Neuron (in vitro differentiated cells): ENCODE results near the gene PREX1.

Experiments used
- H2AFZ ChIP-seq: one replicate; pipeline ENCODE4 v1.6.1; 2013; ENCODE audit warnings: low read depth, mild to moderate bottlenecking, inconsistent platforms, low read length, moderate library complexity
- H3K27me3 ChIP-seq: one replicate; pipeline ENCODE4 v1.6.1; 2013; ENCODE audit warnings: low read length; ENCODE audit not compliant: insufficient read depth
- H3K36me3 ChIP-seq: one replicate; pipeline ENCODE4 v1.6.1; 2013; ENCODE audit warnings: low read length; ENCODE audit not compliant: insufficient read depth
- H3K4me1 ChIP-seq: one replicate; pipeline ENCODE4 v1.6.1; 2013; ENCODE audit warnings: low read length; ENCODE audit not compliant: insufficient read depth
- H3K4me3 ChIP-seq: 2 replicates; pipeline ENCODE4 v1.5.1; 2013; ENCODE audit warnings: mild to moderate bottlenecking, low read length, moderate library complexity
- H3K9me3 ChIP-seq: one replicate; pipeline ENCODE4 v1.6.1; 2013; ENCODE audit warnings: low read length

Gene PREX1

DNA sequence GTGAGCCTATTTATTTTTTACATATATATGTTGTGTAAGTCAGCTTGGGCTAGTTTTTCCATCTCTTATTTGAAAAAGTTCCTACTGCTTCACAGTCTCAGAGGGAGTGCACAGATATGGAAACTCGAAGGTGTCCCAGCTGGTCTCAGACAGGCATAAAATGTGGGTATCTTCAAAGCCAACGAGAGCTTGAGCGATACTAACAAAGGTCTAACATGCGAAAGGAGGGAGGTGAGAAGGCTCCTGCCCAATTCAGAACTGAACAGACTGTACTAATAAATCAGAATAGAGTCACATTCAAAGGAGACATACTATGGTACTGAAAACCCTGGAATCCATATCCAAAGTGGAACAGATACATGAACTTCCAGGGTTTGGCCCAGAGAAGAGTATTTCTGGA lies 113.0 kb downstream of the PREX1 start:
- H3K27me3 ChIP-seq: no peaks in the 10 kb centered on the region
- no peaks in the 10 kb centered on the region for H3K4me1 ChIP-seq
- H3K4me3 ChIP-seq: no peak overlapping the region
- no peak overlapping the region for H2AFZ ChIP-seq
- peaks cover 2% of the 10 kb centered on the region for H3K36me3 ChIP-seq
- H3K9me3 ChIP-seq: no peaks in the 10 kb centered on the region

DNA sequence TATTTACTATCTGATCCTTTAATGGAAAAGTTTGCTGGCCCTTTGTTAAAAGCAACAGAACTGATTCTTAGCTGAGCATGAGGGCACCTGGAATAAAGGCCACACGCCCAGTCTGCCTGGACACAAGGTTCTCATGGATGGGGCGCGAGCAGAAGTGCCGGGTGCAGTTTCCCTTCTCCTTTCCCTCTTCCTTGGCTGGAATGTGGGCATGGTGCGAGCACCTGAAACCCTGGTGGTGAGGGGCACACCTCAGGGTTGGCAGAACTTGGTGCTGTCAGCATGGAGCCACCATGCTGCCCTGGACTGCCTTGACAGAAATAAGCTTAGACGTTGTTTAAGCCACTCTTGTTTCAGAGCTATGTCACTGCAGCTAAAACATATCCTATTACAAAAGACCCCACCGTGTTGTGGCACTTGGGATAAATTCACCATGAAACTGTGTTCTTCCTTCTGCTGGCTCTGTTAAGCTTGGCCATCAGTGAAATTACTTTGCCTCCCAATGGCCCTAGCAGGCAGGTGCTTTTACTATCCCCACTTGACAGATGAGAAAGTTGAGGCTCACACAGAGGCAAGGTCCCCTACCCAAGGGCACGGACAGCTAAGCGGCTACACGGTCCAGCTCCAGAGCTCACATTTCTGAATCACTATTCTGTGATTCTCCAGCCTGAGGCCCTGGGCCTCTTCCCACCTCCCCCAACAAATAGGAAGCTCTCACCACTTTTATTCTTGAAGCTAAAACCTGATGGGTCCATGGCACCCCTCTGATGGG lies 115.9 kb downstream of the PREX1 start:
- H2AFZ ChIP-seq: no peak overlapping the region
- no peaks in the 10 kb centered on the region for H3K4me1 ChIP-seq
- no peaks in the 10 kb centered on the region for H3K27me3 ChIP-seq
- no peak overlapping the region for H3K4me3 ChIP-seq
- peaks cover 6% of the 10 kb centered on the region for H3K36me3 ChIP-seq
- H3K9me3 ChIP-seq: no peaks in the 10 kb centered on the region

DNA sequence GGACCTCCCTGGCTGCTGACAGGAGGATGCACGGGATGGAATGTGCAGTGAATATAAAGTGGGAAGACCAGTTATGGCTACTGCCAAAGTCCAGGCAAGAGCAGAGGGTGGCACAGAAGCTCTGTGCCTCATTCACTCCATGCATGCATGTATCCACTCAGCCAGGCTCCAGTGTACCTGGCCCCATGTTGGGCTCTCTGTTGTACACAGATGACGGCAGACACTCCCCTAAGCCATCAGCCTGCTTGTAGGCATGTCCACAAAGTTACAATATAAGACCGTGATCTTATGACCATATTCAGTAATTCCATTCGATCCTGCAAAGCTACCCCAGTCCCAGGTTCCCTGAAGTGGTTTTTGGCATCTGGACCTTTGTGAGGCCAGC lies 116.8 kb downstream of the PREX1 start:
- H3K27me3 ChIP-seq: no peaks in the 10 kb centered on the region
- H3K4me3 ChIP-seq: no peak overlapping the region
- H3K36me3 ChIP-seq: peaks cover 8% of the 10 kb centered on the region
- no peak overlapping the region for H2AFZ ChIP-seq
- no peaks in the 10 kb centered on the region for H3K4me1 ChIP-seq
- no peaks in the 10 kb centered on the region for H3K9me3 ChIP-seq

DNA sequence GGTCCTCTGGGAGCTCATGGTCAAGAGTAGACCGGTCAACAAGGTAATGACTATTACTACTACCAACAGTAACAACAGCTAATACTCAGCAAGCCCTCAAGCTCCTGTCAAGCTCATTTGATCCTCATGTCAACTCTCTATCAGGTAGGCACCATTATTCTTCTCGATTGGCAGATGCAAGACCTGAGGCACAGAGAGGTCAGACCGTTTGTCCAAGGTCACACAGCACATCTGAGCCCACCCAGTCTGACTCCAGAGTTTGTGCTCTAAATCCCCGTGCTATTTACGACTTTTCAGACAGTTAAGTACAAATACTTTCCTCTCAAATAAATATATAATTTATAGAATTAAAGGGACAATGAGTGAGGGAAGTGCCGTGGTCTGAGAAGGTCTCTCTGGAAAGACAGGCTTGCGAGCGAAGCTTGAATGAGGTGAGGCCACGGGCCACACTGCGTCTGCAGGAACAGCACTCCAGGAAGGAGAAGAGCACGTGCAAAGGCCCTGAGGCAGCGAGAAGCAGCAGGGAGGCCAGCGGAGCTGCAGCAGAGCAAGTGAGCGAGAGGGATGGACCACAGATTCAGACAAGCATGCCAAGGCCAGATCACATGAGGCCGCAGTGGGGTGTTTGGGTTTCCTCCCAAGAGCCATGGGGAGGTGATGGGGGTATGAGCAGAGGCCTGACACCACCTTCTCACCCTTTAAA lies 117.3 kb downstream of the PREX1 start:
- Histone ChIP-seq H3K36me3 (peaks cover 8% of the 10 kb centered on the region), H3K9me3 (no peaks in the 10 kb centered on the region), H2AFZ (no peak overlapping the region), H3K4me3 (no peak overlapping the region), H3K27me3 (no peaks in the 10 kb centered on the region), H3K4me1 (no peaks in the 10 kb centered on the region)

DNA sequence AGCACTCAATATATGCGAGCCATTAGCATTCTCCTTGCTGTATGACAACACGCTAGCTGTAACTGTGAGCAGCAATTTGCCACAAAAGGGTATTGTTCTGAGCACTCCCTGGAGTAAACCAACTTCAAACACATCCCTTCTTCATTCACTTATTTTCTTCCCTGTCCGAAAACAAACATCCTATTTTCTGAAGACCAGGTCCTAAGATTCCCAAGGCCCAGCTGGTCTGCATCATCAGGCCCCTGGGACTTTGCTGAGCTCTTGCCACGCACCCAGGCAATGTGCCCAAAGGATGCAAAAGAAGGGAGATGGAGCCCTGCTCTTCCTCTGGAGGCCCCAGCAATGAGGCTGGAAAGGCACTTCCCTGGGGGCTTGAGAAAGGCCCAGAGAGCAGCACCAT lies 118.1 kb downstream of the PREX1 start:
- no peaks in the 10 kb centered on the region for H3K27me3 ChIP-seq
- H3K9me3 ChIP-seq: no peaks in the 10 kb centered on the region
- H3K36me3 ChIP-seq: peaks cover 8% of the 10 kb centered on the region

DNA sequence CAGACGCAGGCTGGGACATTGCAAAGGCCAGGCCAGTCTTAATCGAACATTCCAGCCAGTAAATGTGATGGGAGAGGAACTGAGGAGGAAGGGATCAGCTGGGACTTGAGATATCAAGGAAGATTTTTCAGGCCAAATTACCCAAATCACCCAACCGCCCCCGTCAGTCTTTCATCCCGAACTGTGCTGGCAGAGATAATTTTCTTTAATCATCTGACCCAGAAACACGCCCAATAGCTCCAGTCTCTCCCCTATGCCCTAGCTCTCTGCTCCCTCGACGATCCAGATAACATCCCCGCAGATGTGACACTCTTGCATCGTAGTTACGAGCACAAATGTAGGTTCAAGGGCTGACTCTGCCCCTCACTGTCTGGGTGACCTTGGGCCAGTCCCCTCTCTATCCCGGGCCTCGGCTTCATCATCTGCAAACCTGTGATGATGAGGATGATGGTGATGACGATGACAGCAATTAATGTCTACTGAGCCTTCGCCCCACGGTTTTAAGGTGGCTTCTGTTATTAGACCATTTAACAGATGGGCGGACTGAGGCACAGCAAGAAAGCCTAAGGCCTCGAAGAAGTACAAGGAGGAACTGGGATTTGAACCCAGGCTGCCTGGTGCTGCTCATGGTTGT lies 118.6 kb downstream of the PREX1 start:
- Histone ChIP-seq H3K4me3 (no peak overlapping the region), H3K36me3 (peaks cover 8% of the 10 kb centered on the region), H3K27me3 (no peaks in the 10 kb centered on the region), H3K9me3 (no peaks in the 10 kb centered on the region), H2AFZ (no peak overlapping the region), H3K4me1 (no peaks in the 10 kb centered on the region)

More for the DNA sequence above, 118.1 kb downstream of the PREX1 start:
- no peak overlapping the region for H3K4me3 ChIP-seq
- H3K4me1 ChIP-seq: no peaks in the 10 kb centered on the region
- no peak overlapping the region for H2AFZ ChIP-seq

DNA sequence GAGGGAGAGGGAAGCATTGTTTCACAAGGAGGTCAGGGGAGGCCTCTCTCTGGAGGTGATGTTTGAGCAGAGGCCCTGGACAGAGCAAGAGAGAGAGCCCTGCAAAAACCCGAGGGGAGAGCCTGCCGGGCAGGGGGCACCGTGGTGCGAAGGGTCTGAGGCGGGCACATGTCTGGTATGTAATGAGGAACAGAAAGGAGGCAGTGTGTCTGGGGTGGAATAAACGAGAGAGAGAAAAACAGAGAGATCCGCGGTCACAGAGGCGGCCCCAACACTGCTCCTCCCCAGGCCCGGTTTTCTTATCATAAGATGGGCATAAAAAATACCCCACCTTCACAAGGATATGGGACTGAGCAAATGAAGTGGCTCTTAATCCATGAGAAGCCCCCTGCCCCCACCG lies 119.2 kb downstream of the PREX1 start:
- no peaks in the 10 kb centered on the region for H3K4me1 ChIP-seq
- no peak overlapping the region for H2AFZ ChIP-seq
- H3K27me3 ChIP-seq: no peaks in the 10 kb centered on the region
- H3K36me3 ChIP-seq: peaks cover 13% of the 10 kb centered on the region
- no peaks in the 10 kb centered on the region for H3K9me3 ChIP-seq
- H3K4me3 ChIP-seq: no peak overlapping the region

DNA sequence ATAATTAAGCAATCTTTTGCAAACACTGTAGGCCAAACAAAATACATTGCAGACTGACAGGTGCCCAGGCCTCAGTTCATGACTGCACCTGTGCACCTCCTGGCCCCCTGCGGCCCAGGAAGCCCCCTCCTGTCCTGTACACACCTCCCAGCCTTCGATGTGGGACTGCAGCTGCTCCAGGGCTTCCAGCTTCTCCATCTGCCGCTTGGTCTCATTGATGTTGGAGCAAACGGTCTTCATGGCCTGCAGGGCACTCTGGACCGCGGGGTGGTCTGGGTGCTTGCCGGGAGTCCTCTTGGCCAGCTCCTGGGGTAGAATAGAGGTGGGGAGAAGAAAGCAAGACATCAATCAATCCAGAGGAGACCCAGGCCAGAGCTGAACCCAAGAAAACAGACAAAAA lies 119.7 kb downstream of the PREX1 start:
- Histone ChIP-seq H2AFZ (no peak overlapping the region), H3K9me3 (no peaks in the 10 kb centered on the region), H3K27me3 (no peaks in the 10 kb centered on the region), H3K4me1 (no peaks in the 10 kb centered on the region), H3K4me3 (no peak overlapping the region), H3K36me3 (peaks cover 13% of the 10 kb centered on the region)

DNA sequence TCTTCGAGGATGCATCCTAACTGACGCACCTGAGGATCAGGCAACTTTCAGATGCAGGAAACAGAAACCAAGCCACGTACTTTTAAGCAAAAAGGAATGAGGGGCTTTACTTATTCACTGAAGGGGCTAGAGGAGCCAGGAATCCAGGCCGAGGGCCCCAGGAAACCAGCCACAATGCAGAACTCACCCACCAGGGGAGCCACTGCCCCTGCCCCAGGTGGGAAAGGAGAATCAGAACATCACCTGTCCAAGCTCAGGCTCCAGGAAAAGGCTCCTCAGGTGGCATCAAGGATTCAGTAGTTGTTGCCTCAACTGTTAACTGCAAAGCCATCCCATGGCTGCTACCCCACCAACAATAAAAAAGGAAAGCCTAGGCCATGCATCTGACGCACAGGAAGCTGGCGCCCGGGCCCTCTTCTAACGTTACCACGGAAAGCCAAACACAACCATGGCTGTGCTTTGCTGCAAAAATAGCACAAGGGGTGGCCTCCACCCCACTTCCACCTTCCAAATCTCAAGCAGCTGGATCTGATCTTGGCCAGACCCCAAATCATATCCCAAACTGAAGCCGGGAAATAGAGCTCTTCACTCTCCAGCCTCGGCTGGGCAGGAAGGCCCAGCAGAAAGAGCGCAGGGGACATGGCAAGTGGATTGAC lies 121.0 kb downstream of the PREX1 start:
- H3K4me1 ChIP-seq: no peaks in the 10 kb centered on the region
- no peak overlapping the region for H2AFZ ChIP-seq
- no peaks in the 10 kb centered on the region for H3K27me3 ChIP-seq
- H3K36me3 ChIP-seq: peaks cover 13% of the 10 kb centered on the region
- no peaks in the 10 kb centered on the region for H3K9me3 ChIP-seq
- H3K4me3 ChIP-seq: no peak overlapping the region

DNA sequence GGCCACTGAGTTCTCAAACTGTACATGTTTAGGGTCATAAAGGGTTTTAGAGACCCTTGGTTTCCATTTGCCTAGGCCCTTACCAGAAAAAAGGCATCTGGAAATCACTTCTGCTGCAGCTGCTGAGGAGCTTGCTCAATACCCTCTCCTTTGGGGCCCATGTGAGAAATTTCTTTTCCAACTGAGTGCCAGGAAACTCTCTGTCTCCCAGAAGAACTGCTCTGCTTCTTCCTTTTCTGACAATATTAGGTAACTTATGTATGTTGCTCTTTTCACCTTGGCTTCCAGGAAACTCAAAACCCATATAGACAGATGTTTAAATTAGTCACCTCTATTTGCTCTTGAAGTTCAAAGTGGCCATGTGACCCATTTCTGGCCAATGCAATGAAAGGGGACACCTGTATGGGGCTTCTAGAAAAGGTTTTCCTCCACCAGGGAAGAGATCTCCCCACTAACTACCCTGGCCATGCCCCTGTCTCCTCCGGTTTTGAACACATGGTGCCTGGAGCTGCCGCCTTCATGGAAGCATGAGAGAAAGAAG lies 121.6 kb downstream of the PREX1 start:
- Histone ChIP-seq H3K4me3 (no peak overlapping the region), H3K27me3 (no peaks in the 10 kb centered on the region), H3K4me1 (no peaks in the 10 kb centered on the region), H3K36me3 (peaks cover 16% of the 10 kb centered on the region), H2AFZ (no peak overlapping the region), H3K9me3 (no peaks in the 10 kb centered on the region)

DNA sequence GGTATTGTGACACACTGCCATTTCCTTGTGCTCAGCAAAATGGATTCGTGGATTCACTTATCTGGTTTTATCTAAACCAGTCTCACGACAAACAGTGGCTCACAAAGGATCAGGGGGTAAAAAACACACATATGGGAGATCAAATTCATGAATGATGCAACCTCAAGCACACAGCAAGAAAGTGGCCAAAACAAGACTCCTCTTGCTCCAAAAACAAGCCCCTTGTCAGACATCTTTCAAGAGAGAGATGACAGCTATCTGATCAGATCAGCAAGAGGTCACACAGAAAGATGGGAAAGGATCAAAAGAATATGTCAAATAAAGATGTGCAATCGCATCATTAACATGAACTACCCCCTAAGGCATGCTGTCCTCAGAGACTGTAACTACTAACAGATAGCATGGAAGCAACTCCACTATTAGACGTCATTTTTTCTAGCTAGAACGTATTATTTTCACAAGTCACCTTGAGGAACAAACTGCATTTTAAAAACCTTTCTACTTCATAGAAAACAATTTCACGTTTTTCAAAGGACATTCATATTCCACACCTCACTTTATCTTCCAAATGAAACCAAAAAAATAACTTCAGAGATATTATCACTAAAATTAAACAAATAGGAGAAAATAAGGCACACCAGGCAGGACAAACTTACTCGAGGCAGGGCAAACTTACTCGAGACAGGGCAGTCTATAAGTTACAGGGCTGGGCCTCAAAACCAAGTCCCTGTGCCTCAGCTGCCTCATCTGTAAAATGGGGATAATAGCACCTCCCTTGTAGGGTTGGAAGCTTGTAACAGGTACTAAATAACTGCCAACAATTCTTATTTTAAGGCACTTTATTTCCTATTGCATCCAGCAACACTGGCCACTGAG lies 122.3 kb downstream of the PREX1 start:
- H3K4me3 ChIP-seq: no peak overlapping the region
- H2AFZ ChIP-seq: no peak overlapping the region
- H3K27me3 ChIP-seq: no peaks in the 10 kb centered on the region
- no peaks in the 10 kb centered on the region for H3K4me1 ChIP-seq
- peaks cover 21% of the 10 kb centered on the region for H3K36me3 ChIP-seq
- H3K9me3 ChIP-seq: no peaks in the 10 kb centered on the region

DNA sequence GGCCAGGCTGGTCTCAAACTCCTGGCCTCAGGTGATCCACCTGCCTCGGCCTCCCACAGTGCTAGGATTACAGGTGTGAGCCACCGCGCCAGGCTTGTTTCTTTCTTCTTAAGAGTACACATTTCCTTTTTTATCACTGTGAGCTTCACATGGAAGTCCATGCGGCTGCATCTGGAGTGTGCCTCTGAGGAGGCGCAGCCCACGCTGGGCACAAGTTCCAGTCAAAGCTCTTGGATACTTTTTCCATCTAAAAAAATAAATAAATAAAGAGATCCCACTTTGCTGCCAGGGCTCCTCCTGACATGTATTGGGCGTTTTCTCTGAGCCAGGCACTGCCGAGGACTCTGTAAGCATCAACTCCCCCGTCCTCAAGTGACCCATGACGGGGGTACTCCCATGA lies 123.0 kb downstream of the PREX1 start:
- no peaks in the 10 kb centered on the region for H3K27me3 ChIP-seq
- H3K9me3 ChIP-seq: no peaks in the 10 kb centered on the region
- peaks cover 24% of the 10 kb centered on the region for H3K36me3 ChIP-seq
- no peak overlapping the region for H3K4me3 ChIP-seq
- no peaks in the 10 kb centered on the region for H3K4me1 ChIP-seq
- H2AFZ ChIP-seq: no peak overlapping the region
